GM19324 (cell line): ENCODE data around the gene GFY.

Experiments
- ATAC-seq: cut with Tn5 transposase; IDR thresholded peaks from one replicate; pipeline ENCODE4 v1.9.1; 2021; ENCODE audit warnings: mild to moderate bottlenecking, moderate library complexity; ENCODE audit not compliant: unreplicated experiment, low FRiP score

The GFY gene, protein sequence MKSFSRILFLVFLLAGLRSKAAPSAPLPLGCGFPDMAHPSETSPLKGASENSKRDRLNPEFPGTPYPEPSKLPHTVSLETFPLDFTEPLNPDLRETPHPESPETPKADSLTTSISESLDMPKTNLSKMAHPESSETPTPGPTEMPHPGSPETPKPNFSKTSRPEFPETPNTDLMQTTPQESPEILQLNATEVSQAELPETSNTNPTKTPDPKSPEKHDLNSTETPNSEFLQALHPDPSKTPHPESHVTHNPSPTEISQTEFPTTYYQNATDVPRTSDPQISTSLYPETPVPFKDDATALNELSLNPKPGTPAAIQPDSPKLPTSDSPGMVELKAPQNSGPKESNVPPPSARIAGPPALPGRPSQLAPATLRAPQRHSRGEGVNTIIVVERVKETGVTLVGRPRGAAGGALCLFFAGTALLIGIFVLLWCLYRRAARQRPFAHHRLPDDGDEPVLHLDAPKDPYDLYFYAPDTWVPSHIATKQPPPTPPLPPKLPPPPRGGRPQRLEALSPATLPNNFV

DNA sequence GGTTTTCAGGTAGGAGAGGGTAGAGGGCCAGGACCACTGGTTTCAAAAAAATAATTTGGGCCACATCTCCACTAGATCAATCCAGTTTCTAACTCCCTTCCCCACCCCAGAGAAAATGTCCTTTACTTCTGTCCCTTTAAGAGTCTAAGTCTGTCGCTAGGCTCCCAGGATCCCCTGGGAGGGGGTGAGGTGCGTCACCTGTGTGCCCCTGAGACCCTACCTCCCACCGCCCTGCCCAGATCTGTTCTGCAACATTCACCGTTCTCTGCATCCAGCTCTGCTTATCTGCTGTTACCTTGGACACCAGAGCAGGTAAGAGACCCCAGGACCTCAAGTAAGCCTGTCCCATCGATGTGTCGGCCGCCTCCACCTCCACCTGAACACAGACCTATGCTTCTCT, at the start of gene GFY:
Gene GFY (plus strand): TSS at position 211 of the 400 bp plus-strand sequence. CDS start 1,043 bp downstream, outside the sequence.
- no peak for ATAC-seq

DNA sequence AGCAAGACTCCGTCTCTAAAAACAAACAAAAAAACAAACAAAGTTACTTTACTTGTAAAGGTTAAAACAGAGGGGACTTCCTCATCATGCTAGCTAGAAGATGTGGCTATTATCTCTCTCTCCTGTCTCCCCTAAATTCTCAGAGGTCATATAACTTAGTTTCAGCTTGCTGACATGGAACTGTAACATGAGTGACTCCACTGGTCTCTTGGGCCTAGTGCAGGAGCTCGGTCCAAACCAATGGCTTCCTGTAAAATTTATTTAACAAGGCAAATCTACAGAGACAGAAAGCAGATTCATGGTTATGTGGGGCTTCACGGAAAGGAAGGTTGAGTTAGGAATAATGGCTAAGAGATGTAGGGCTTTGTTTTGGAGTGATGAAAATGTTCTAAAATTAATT, 46.7 kb upstream of the GFY start:
- no peak for ATAC-seq

DNA sequence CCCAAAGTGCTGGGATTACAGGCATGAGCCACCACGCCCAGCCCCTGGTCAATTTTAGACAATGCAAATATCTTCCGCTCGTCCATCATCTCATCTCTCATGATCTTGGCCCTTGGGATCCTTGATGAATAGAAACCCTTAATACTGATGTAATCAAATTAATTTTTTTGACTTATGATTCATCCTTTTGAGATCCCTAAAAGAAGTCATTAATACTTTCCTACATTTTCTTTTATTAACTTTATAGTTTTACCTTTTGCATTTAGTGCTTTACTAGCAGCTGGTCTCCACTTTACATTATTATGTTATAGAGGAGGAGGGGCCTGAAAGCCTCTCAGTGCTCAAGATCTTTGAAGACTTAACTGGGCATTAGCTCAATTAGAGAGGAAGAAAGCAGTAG, 44.8 kb upstream of the GFY start:
- ATAC-seq = no peak

DNA sequence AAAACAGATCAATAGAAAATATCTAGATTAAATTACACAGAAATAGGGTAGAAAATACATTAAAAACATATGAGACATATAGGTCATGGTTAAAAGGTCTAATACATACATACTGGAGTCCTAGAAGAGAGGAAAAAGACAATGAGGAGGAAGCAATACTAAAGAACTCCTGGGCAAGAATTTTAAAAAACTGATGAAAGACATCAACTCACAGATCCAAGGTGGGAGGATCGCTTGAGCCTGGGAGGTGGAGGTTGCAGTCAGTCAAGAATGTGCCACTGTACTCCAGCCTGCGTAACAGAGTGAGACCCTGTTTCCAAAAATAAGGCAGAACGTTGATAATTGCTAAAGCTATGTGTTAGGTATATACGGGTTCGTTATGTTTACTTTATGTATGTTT, 42.5 kb upstream of the GFY start:
- no peak for ATAC-seq

DNA sequence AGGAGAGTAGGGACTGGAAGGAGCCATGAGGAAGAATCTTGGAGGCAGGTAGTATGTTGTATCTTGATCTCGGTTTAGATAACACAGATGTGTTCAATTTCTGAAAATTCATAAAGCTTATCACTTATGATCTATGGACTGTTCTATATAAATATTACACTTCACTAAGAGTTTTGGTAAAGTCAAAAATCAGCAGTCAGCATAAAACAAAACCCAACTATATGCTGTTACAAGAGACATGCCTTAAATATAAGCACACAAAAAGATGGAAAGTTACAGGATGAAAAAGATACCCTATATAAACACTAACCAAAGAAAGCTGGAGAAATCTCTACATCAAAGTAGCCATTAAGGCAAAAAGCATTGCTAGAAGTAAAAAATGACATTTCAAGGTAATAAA, 41.6 kb upstream of the GFY start:
- ATAC-seq = no peak

DNA sequence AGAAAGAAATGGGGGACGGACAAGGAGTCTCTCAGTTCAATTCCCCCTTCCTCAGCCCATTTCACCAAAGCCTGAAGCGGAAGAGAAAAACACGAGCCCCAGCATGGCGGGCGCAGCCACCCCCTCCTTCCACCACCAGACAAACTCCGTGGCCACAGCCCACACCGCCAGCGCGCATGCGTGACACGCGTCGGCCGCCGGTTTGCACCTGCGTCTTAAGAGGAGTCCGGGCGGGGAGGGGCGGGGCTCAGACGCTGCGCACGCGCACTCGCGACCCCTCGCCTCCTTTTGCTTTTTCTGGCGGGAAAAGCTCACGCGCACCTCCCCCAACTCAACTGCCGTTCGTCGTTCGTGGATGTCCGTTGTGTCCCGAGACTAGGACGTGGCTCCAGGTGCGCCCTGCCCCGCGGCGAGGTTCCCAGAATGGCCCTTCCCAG, 37.2 kb upstream of the GFY start, which contains the start of gene KASH5:
Gene KASH5 (plus strand): TSS at position 314 of the 437 bp plus-strand sequence. CDS start 2,635 bp downstream, outside the sequence.
- ATAC-seq = no peak

DNA sequence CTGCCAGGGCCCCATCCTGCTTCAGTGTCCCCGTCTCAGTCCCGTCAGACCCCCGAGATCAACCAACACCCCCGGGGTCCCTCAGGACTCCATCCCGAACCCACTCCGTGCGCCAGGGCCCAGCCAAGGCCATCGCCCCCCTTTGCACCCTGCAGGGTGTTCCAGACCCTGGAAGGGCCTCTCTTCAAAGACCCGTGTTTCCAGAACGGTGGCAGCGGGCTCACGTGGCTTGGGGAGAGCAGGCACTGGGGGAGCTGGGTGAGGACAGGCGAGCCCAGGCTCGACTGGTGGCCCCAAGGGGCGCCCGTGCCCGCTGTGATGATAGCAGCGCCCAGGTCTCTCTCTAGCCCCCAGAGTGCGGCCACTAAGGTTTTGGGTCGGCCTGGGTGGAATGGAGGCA, 35.8 kb upstream of the GFY start:
- no peak for ATAC-seq

DNA sequence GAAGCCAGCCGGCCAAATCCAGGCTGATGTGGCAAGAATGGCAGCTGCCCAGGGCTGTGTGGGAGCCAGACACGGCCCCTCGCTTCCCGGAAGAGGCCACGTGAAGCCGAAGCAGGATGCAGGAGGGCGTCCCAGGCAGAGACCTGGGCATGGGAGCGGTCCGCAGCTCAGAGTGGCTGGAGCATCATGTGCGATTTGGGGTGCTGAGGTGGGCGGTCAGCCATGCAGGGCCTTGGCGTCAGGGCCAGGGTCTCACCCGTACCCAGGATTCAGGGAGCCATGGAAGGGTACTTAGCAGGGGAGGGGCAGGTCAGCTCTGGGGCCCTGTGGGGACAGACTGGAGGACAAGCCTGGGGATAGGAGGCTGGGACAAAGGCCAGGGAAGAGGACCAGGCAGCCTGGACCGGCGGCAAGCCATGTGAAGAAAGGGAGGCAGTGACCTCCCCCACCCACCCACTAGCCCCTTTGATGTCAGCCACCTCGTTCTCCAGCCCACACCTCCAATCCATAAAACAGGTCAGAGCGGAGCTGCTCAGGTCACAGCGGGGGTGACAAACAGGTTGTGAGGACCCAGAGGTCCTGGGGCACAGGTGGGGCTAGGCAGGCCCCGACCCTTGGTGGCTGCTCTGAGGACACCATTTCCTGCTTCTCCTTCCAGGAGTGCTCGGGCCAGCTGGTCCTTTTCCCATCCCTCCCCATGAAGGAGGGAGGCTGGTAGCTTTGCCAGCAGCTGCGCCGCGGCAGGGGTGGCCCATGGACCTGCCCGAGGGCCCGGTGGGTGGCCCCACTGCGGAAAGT, 34.9 kb upstream of the GFY start:
- ATAC-seq = no peak

DNA sequence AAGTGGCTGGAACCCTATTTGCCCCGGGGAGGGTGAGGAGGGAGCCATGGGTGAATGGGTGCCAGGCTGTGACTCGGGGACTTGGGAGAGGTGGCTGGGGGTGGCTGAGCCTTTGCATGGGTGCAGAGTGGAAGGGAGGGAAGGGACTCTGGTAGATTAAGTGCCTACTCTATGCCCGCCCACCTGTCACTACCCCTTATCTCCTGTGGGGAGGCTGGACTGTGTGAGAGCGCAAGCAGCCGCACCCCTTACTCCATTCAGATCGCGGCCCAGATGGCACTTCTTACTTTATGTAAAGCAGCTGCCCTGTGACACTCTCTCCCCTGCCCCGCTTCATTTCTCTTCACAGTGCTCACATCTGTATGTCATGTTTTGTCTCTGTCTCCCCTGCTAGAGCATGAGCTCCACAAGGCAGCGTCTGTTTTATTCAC, 34.2 kb upstream of the GFY start:
- no peak for ATAC-seq

DNA sequence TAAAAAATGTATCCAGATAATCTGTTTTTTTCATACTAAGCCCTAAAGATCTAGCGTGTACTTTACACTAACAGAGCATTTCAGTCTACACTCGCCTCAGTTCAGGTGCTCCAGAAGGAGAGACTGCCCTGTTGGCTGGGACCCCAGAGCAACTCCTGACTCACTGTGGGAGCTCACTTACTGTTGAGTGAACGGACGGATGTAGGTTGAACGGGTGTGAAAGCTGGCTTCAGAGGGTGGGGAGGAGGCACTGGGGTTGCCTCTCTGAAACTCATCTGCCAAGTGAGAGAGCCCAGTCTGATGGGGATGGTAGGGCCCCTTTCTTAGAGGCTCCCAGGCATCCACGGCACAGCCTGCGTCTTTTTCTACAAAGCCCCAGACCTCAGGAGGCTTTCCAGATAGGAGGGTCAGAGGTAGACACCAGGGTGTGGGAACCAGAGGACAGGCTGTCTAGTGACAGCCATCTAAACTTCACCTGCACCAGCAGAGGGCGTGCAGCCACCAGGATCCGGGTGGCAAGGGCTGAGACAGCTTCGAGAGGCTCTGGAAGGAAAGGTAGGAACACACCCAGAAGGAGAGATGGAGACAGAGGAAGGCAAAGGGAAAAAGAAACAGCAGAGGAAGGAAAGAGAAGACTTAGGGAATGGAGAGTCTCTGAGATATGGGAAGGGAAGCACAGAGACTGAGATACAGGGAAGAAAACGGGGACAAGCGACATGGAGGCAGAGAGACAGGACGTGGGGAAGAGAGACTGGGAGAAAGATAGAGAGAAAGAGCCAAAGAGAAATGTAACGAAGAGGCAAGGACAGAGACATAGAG, 33.4 kb upstream of the GFY start:
- peak; percentile 57 for ATAC-seq

DNA sequence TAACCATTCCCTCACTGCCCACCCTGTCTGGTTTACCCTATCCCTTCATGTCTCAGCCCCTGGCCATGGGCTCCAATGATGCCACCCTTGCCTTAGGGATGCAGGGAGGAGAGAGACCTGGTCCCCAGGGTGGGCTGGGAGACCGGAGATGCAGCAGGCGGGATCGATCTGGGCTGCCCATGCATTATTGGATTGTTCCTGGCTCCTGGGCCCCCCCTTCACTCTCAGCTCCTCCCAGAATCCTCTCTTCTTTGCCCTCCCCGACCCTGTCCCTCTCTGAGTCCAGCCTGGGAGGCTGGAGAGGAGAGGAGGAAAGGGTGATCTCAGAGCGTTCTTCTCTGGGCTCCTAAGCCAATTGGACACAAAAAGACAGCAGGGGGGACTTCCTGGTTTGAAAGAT, 31.3 kb upstream of the GFY start:
- ATAC-seq = no peak

DNA sequence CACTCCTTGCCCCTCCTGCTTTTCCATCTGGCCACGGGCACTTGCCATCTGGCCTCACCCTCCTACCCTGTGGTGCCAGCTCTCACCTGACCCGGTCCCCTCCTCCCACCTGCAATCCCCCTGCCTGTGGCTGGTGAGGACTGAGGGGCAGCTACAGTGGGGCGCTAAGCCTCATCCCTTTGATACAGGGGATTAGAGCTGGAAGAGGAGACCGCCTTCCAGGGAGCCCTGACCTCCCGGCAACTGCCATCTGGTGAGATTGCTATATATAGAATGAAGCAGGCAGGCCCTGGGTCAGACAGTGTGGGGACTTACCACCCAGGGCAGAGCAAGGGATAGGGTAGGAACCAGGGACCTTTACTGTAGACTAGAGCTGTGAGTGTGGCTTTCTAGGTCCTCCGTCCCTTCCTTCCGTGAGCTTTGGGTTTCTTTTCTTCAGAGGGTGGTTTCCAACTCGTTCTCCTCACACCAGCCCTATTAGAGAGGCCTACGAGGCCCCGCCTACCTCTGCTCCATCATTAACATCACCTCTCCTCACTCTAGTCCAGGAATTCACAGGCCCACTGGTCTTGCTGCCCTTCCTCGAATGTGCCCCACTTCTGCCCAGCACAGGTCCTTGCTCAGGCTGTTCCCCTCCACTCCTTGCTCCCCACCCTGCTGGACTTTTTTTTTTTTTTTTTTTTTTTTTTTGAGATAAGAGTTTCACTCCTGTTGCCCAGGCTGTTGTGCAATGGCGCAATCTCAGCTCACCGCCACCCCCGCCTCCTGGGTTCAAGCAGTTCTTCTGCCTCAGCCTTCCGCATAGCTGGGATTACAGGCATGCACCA, 29.4 kb upstream of the GFY start:
- ATAC-seq = no peak

DNA sequence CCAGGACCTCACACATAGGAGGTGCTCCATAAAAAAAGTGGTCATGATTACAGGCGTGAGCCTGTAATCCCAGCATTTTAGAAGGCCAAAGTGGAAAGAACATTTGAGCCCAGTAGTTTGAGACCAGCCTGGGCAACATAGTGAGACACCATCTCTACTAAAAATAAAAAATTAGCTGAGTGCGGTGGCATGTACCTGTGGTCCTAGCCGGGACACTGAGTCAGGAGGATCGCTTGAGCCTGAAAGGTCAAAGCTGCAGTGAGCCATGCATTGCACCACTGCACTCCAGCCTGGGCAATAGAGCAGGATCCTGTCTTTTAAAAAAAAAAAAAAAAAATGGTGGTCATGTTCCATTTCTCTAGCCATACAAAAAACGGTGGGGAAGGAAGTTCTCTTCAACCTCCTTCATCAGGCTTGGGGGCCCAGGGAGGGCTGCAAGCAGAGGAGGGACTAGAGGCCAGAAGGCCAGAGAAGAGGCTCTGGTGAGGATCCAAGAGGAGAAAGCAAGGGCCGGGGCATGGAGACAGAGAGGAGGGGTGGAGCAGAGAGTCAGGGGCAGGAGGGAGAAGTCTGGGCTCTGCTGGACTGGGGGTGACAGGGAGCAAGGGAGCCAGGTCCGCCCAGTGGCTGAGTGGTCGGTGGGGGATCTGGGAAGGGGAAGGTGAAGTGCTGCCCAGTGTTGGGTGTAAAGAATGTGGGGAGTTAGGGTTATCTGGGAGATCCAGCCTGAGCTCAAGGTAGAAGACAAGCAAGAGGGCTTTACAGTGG, 28.3 kb upstream of the GFY start:
- no peak for ATAC-seq

DNA sequence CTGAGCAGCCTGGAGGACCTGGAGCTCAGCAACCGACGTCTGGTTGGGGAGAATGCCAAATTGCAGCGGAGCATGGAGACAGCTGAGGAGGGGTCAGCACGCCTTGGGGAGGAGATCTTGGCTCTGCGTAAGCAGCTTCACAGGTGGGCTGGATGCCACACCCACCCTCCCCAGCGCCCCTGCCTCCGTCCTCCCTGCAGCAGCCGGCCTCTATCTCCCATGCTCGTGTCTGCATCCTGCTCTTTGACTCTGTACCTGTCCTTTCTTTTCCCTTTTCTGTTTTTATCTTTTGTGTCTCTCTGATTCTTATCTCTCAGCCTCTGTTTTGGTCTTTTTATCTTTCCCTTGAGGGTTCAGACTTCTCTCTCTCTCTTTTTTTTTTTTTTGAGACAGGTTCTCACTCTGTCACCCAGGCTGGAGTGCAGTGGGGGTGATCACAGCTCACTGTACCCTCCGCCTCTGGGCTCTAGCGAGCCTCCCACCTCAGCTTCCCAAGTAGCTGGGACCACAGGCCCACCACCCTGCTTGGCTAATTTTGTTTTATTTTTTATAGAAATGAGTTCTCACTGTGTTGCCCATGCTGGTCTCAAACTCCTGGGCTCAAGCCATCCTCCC, 27.1 kb upstream of the GFY start:
- ATAC-seq = no peak

DNA sequence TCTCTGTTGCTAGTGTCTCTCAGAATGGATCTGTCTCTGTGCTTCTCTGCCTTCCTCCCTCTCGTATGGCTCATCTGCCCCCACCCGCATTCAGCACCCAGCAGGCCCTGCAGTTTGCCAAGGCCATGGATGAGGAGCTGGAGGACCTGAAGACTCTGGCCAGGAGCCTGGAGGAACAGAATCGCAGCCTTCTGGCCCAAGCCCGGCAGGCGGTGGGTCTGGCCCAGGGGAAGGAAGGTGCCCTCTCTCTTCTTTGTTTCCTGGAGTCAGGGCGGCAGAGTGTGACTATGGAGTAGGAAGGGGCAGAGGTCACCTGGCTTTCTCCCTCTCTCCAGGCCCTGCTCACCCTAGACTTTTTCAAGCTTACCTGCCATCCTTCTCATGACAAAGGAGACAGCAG, 26.3 kb upstream of the GFY start:
- ATAC-seq = no peak

DNA sequence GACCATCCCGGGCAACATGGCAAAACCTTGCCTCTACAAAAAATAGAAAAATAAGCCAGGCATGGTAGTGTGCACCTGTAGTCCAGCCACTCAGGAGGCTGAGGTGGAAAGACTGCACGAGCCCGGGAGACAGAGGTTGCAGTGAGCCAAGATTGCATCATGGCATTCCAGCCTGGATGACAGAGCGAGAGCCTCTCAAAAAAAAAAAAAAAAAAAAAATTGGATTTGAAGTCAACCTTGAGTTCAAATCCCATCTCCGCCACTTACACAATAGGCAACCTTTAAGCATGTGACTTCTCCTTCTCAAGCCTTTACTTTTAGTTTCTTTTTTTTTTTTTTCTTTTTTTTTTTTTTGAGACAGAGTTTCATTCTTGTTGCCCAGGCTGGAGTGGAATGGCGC, 25.2 kb upstream of the GFY start:
- no peak for ATAC-seq

DNA sequence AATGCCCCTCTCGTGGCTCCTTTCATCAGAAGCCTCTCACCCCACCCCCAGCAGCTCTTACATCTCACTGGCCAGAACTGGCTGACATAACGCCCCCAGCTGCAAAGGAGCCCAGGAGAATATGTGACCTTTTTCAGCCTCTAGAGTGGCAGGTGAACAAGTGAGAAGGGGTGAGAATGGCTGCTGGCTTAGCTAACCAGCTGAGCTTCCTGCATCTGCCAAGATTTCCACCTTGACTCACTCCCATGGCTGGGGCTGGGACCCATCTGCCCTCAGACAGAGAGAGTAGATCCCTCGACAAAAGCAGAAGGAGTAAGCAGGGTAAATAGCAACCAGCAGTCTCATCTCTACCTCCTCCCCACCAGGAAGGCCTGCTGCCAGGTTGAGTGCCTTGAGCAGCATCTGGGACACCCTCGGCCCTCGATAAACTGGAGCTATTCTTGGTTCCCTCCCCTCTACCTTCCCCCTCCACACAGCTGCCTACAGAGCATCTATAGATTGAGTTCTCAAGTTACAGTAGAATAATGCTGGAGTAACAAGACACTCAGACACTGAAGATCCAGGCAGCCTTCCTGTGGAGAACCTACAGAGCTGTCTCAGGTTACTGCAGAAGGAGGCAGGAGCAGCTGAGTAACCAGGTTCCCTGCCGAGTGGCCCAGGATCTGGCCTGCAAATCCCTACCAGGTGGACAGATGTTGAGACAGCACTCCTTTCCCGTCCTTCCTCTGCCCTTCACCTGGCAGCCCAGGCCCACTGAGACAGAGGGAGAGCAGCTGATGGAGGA, 21.6 kb upstream of the GFY start:
- no peak for ATAC-seq

DNA sequence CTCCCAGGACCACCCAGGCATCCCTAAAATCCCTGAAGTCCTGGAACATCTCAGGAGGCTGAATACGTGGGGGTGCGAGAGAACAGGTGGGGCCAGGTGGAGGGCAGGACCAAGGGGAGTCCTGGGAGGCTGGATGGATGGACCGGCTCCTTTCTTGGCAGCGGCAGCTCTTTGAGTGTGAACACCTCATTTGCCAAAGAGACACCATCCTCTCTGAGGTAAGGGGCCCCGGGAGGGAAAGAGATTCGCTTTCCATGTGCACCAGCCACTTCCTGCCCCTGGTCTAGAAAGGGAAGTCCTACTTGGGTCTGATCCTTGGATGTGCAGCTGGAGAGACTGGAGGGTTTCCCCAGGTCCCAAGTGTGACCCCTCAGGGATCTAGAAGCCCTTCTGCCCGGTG, 18.1 kb upstream of the GFY start:
- ATAC-seq = no peak
